NT2/D1 (cell line): Measurements from ENCODE around the gene LRP5.

Source experiments
- SUZ12 ChIP-seq: IDR thresholded peaks from 2 replicates; pipeline ENCODE4 v1.6.1; 2011; ENCODE audit not compliant: insufficient read length, insufficient read depth; ENCODE audit errors: extremely low read depth
- YY1 ChIP-seq: IDR thresholded peaks from 2 replicates; pipeline ENCODE4 v1.6.1; 2011; ENCODE audit not compliant: insufficient read length, insufficient read depth
- ZNF274 ChIP-seq: IDR thresholded peaks from 2 replicates; pipeline ENCODE4 v1.6.1; 2011; ENCODE audit warnings: mild to moderate bottlenecking, low read depth, low read length

- TF ChIP-seq YY1: no peak
- no peak for TF ChIP-seq SUZ12
- TF ChIP-seq ZNF274: no peak
Measured at GRCh38 chr11:68325183-68325906, 13.0 kb downstream of the LRP5 start.
